Smooth muscle cell of the umbilical artery (primary cell): ENCODE data around the gene PADI4. TPM values are rescaled to one million over a fixed set of nuclear protein-coding genes. Genes with fewer than 3 reads are reported as not detected.

Experiments
- total RNA-seq: library from RNA; depleted of rRNA; stranded (reverse); fragments of >200 nt; gene quantifications from 2 replicates; pipeline ENCODE4 v1.2.3, GENCODE V29; 2014

PADI4 gene, protein sequence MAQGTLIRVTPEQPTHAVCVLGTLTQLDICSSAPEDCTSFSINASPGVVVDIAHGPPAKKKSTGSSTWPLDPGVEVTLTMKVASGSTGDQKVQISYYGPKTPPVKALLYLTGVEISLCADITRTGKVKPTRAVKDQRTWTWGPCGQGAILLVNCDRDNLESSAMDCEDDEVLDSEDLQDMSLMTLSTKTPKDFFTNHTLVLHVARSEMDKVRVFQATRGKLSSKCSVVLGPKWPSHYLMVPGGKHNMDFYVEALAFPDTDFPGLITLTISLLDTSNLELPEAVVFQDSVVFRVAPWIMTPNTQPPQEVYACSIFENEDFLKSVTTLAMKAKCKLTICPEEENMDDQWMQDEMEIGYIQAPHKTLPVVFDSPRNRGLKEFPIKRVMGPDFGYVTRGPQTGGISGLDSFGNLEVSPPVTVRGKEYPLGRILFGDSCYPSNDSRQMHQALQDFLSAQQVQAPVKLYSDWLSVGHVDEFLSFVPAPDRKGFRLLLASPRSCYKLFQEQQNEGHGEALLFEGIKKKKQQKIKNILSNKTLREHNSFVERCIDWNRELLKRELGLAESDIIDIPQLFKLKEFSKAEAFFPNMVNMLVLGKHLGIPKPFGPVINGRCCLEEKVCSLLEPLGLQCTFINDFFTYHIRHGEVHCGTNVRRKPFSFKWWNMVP
- total RNA-seq = not detected in 2 replicates

GRCh38 chr1:17307946-17308345 is at the start of gene PADI4:
Gene PADI4, plus strand, starts transcription at chr1:17308197. Its CDS starts 26 bp downstream, at chr1:17308223.

DNA sequence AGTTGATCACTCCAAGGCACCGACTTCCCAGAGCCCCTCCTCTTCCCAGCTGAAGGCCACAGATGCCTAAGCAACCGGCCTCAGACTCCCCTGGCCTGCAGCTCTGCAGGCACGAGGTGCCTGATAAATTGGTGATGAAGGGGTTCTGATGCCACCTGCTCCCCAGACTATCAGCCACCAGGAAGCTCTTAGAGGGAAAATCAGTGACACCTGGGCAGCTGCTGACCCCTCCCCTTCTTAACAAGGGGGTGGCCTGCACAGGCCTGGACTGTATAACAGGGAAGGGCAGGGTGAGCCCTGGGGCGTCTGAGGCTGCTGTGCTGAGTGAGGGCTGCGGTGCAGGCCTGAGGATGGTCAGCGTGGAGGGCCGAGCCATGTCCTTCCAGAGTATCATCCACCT is 63.9 kb downstream of the PADI4 start, which contains the start of gene PADI6:
Gene PADI6, plus strand, starts transcription at position 301 of the 400 bp plus-strand sequence. Its CDS starts 50 bp downstream, at position 351.

Other genes starting within 250 kb of the PADI4 start
- 0.18 TPM in 1 of 2 replicates, not detected in the other for gene PADI2, start 188.7 kb upstream of the PADI4 start, total RNA-seq
- gene PADI1, start 103.1 kb upstream of the PADI4 start, total RNA-seq = under 0.01 and 0.18 TPM in 2 replicates
- gene PADI3, start 59.1 kb upstream of the PADI4 start, total RNA-seq = under 0.01 and 0.14 TPM in 2 replicates
- gene PADI6, start 64.0 kb downstream of the PADI4 start, total RNA-seq = not detected in 2 replicates
- 60.3 and 64.3 TPM in 2 replicates for gene RCC2, start 131.5 kb downstream of the PADI4 start, total RNA-seq
- 15.4 and 22.3 TPM in 2 replicates for gene ARHGEF10L, start 231.5 kb downstream of the PADI4 start, total RNA-seq